H1 (cell line): ENCODE results near the gene SPATA33. TPM values are rescaled to one million over a fixed set of nuclear protein-coding genes. Genes with fewer than 3 reads are reported as not detected.

Source experiments
- CTCF ChIA-PET: fragments of 300-600 bp; sonication (Branson Sonifier 250); formaldehyde crosslinking; loops from one replicate; lab custom pipeline; 2021; ENCODE audit not compliant: partially characterized antibody; lab: Charles Lee
- POLR2A ChIA-PET: fragments of 300-600 bp; sonication (Branson Sonifier 250); formaldehyde crosslinking; loops from one replicate; lab custom pipeline; 2021; ENCODE audit warnings: inconsistent platforms; ENCODE audit not compliant: partially characterized antibody; lab: Charles Lee
- DNase-seq, 2 experiments: peaks; one replicate each; pipeline versions ENCODE4 v3.0.0 to v3.0.0-alpha.2; 2010 to 2022; ENCODE audit warnings: low spot score in 2 of 2, low read depth in 1 of 2, mixed read lengths in 1 of 2
- FAIRE-seq: peaks from 2 replicates; lab custom pipeline; 2011; peaks lifted over from hg19 to GRCh38; lab: Jason Lieb, UNC
- H2AFZ ChIP-seq: 2 replicates; pipeline ENCODE4 v1.8.1; 2012; ENCODE audit warnings: low read length, inconsistent platforms
- H2AK5ac ChIP-seq: 2 replicates; pipeline ENCODE4 v1.6.1; 2013; ENCODE audit warnings: low read depth, low read length
- H2BK120ac ChIP-seq: replicated peaks from 2 replicates; pipeline ENCODE3; 2013; ENCODE audit warnings: low read depth, low read length, inconsistent platforms
- H2BK12ac ChIP-seq: 2 replicates; pipeline ENCODE4 v1.6.1; 2013; ENCODE audit warnings: low read depth, low read length
- H2BK15ac ChIP-seq: 2 replicates; pipeline ENCODE4 v1.6.1; 2013; ENCODE audit warnings: low read length
- H2BK20ac ChIP-seq: 2 replicates; pipeline ENCODE4 v1.6.1; 2013; ENCODE audit warnings: low read length
- H2BK5ac ChIP-seq: 2 replicates; pipeline ENCODE4 v1.6.1; 2013; ENCODE audit warnings: low read depth, low read length
- H3K14ac ChIP-seq: 2 replicates; pipeline ENCODE4 v1.6.1; 2013; ENCODE audit warnings: inconsistent platforms; ENCODE audit not compliant: insufficient read length
- H3K18ac ChIP-seq: 2 replicates; pipeline ENCODE4 v1.6.1; 2013; ENCODE audit warnings: low read length; ENCODE audit errors: extremely low read depth
- H3K23ac ChIP-seq: 2 replicates; pipeline ENCODE4 v1.6.1; 2013; ENCODE audit warnings: inconsistent platforms; ENCODE audit not compliant: insufficient read length
- H3K23me2 ChIP-seq: 2 replicates; pipeline ENCODE4 v1.6.1; 2013; ENCODE audit warnings: low read depth, low read length
- H3K27ac ChIP-seq: 2 replicates; pipeline ENCODE4 v1.6.1; 2011; ENCODE audit warnings: low read depth, low read length, inconsistent platforms
- H3K27me3 ChIP-seq, 4 experiments: replicated peaks in 1 of 4; 1 replicate in 1 of 4; 2 replicates in 3 of 4; pipeline versions ENCODE4 v1.6.1 to v1.8.1; 2011 to 2013; ENCODE audit warnings: low read length in 3 of 4, mild to moderate bottlenecking in 3 of 4, inconsistent platforms in 2 of 4, mixed read lengths in 2 of 4, moderate library complexity in 1 of 4; ENCODE audit not compliant: control insufficient read depth in 3 of 4, insufficient read depth in 3 of 4; ENCODE audit errors: extremely low read depth in 1 of 4
- H3K36me3 ChIP-seq, 4 experiments: 2 replicates each; pipeline versions ENCODE4 v1.6.1 to v1.8.1; 2011 to 2013; ENCODE audit warnings: mild to moderate bottlenecking in 4 of 4, low read length in 3 of 4, moderate library complexity in 2 of 4, control low read depth in 1 of 4, inconsistent platforms in 1 of 4; ENCODE audit not compliant: insufficient read depth in 4 of 4, control insufficient read depth in 2 of 4
- H3K4ac ChIP-seq: replicated peaks from 2 replicates; pipeline ENCODE3; 2013; ENCODE audit warnings: low read length, low read depth, mixed read lengths, inconsistent platforms; ENCODE audit not compliant: insufficient read length
- H3K4me1 ChIP-seq, 4 experiments: replicated peaks in 1 of 4; 1 replicate in 1 of 4; 2 replicates in 3 of 4; pipeline versions ENCODE4 v1.6.1 to v1.8.1; 2011 to 2013; ENCODE audit warnings: low read length in 3 of 4, inconsistent platforms in 2 of 4, mixed read lengths in 1 of 4; ENCODE audit not compliant: insufficient read depth in 4 of 4, control insufficient read depth in 3 of 4
- H3K4me2 ChIP-seq, 2 experiments: 2 replicates each; pipeline versions ENCODE4 v1.6.1 to v1.8.1; 2011 to 2013; ENCODE audit warnings: low read depth in 2 of 2, low read length in 2 of 2, control low read depth in 1 of 2, inconsistent platforms in 1 of 2, mild to moderate bottlenecking in 1 of 2; ENCODE audit not compliant: insufficient read depth in 1 of 2
- H3K4me3 ChIP-seq, 4 experiments: fragments of 200-600, 300-600 bp in 1 of 4; sonication (generic), shearing (Covaris generic), sonication (Bioruptor Twin) in 1 of 4; 2 replicates each; pipeline versions ENCODE4 v1.5.1 to v1.8.1; 2011 to 2016; ENCODE audit warnings: low read length in 4 of 4, low read depth in 3 of 4, control low read depth in 2 of 4, inconsistent platforms in 2 of 4, mild to moderate bottlenecking in 2 of 4, mixed read lengths in 1 of 4, moderate library complexity in 1 of 4; ENCODE audit not compliant: insufficient read depth in 2 of 4; ENCODE audit errors: extremely low read depth in 1 of 4
- H3K56ac ChIP-seq: replicated peaks from 2 replicates; pipeline ENCODE3; 2013; ENCODE audit warnings: low read depth, mild to moderate bottlenecking, mixed read lengths, low read length, inconsistent platforms; ENCODE audit not compliant: insufficient read length
- H3K79me1 ChIP-seq: 2 replicates; pipeline ENCODE4 v1.6.1; 2013; ENCODE audit warnings: low read depth, low read length, control low read depth
- H3K79me2 ChIP-seq, 2 experiments: 2 replicates each; pipeline versions ENCODE4 v1.6.1 to v1.8.1; 2012 to 2013; ENCODE audit warnings: low read length in 2 of 2, mild to moderate bottlenecking in 2 of 2, inconsistent platforms in 1 of 2; ENCODE audit not compliant: insufficient read depth in 2 of 2, control insufficient read depth in 1 of 2
- H3K9ac ChIP-seq, 4 experiments: replicated peaks in 1 of 4; 1 replicate in 1 of 4; 2 replicates in 3 of 4; pipeline versions ENCODE4 v1.6.1 to v1.8.1; 2011 to 2013; ENCODE audit warnings: low read depth in 3 of 4, low read length in 3 of 4, control low read depth in 2 of 4, mild to moderate bottlenecking in 2 of 4, moderate library complexity in 2 of 4, inconsistent platforms in 1 of 4; ENCODE audit errors: extremely low read depth in 1 of 4
- H3K9me3 ChIP-seq, 2 experiments: 2 replicates each; pipeline versions ENCODE4 v1.6.1 to v1.8.1; 2012 to 2013; ENCODE audit warnings: mild to moderate bottlenecking in 2 of 2, moderate library complexity in 2 of 2, control low read depth in 1 of 2, inconsistent platforms in 1 of 2, low read depth in 1 of 2, low read length in 1 of 2, mixed read lengths in 1 of 2; ENCODE audit not compliant: insufficient read depth in 2 of 2
- H4K20me1 ChIP-seq, 2 experiments: replicated peaks in 1 of 2; 2 replicates each; pipeline versions ENCODE3 to v1.8.1; 2011 to 2013; ENCODE audit warnings: inconsistent platforms in 2 of 2, low read length in 2 of 2, mild to moderate bottlenecking in 1 of 2; ENCODE audit not compliant: insufficient read depth in 2 of 2, control insufficient read depth in 1 of 2
- H4K5ac ChIP-seq: 2 replicates; pipeline ENCODE4 v1.6.1; 2013; ENCODE audit warnings: low read length, low read depth, mixed read lengths, inconsistent platforms; ENCODE audit not compliant: insufficient read length
- H4K8ac ChIP-seq: 2 replicates; pipeline ENCODE4 v1.8.0; 2013; ENCODE audit warnings: mild to moderate bottlenecking, moderate library complexity, low read length, inconsistent platforms; ENCODE audit not compliant: insufficient read depth; ENCODE audit errors: extremely low read depth
- H4K91ac ChIP-seq: replicated peaks from 2 replicates; pipeline ENCODE3; 2013; ENCODE audit warnings: low read length, mixed read lengths, inconsistent platforms; ENCODE audit not compliant: insufficient read length
- ASH2L ChIP-seq: fragments of 200-600, 300-600 bp; sonication (generic); IDR thresholded peaks from one replicate; pipeline ENCODE4 v1.7.1; 2017; ENCODE audit warnings: low read length
- BCL11A ChIP-seq, 2 experiments: IDR thresholded peaks; one replicate each; pipeline ENCODE4 v1.6.1; 2011; ENCODE audit warnings: low read depth in 2 of 2, low read length in 2 of 2, mild to moderate bottlenecking in 2 of 2
- KDM5A ChIP-seq: fragments of 200-600 bp; IDR thresholded peaks from 2 replicates; pipeline ENCODE4 v1.7.1; 2012; ENCODE audit warnings: mild to moderate bottlenecking, low read length, inconsistent platforms, mixed read lengths
- PHF8 ChIP-seq: fragments of 200-600 bp; sonication (generic); conservative IDR thresholded peaks from 2 replicates; pipeline ENCODE4 v1.7.1; 2012; ENCODE audit warnings: low read depth, mild to moderate bottlenecking, inconsistent platforms, low read length, moderate library complexity
- POLR2A ChIP-seq, 2 experiments: IDR thresholded peaks; 1 replicate in 1 of 2; 2 replicates in 1 of 2; pipeline ENCODE4 v1.6.1; 2011; ENCODE audit warnings: low read depth in 2 of 2, low read length in 2 of 2, mild to moderate bottlenecking in 2 of 2; ENCODE audit errors: control extremely low read depth in 1 of 2
- SP1 ChIP-seq: IDR thresholded peaks from 2 replicates; pipeline ENCODE4 v1.6.1; 2011; ENCODE audit warnings: low read depth, low read length
- WGBS, 2 experiments: shearing (Covaris generic) in 1 of 2; methylation state at CpG; one replicate each; pipeline versions ENCODE4 v1.1.6 to v1.1.7; 2013 to 2015; ENCODE audit warnings: low lambda C conversion rate in 2 of 2, mixed read lengths in 2 of 2, inconsistent platforms in 1 of 2, low coverage in 1 of 2, missing lambda C conversion rate in 1 of 2; ENCODE audit not compliant: insufficient replicate concordance in 2 of 2, insufficient coverage in 1 of 2, insufficient read length in 1 of 2; ENCODE audit errors: extremely low coverage in 1 of 2, missing lambda C conversion rate in 1 of 2; 5-methylcytosine and 5-hydroxymethylcytosine counted together
- polyA plus RNA-seq, 7 experiments: library from polyadenylated mRNA; depleted of rRNA in 3 of 7; stranded (reverse) in 5 of 7; unstranded in 2 of 7; fragments of >200 nt in 5 of 7; fragments of 200-250 nt in 2 of 7; gene quantifications; 1 replicate in 5 of 7; 2 replicates in 1 of 7; 4 replicates in 1 of 7; pipeline versions ENCODE4 v1.2.1 to v1.2.3, GENCODE V29; 2011 to 2013; ENCODE audit warnings: missing spikeins in 2 of 7, mixed read lengths in 2 of 7
- total RNA-seq: library from RNA; stranded (reverse); fragmentation: NEBNext Ultra II Directional; extraction: Animal tissue kit (Norgen Biotek cat#: 25700); gene quantifications from 2 replicates; pipeline ENCODE4 v1.2.1, GENCODE V29; 2021

Gene SPATA33
- total and polyA plus RNA-seq, 2 of the 8 experiments (the other 6 are each of a cell fraction or from before 2014, with no cell fraction given) = 5.4 to 16.9 TPM

GRCh38 chr16:89697161-89697615, 39.6 kb downstream of the SPATA33 start:
- CTCF ChIA-PET = interaction anchor here (0.6 to 1.6 kb wide), 6 partner anchors 9 to 225 kb away, joined by 3 to 7 read pairs (median 3); no protein-coding TSS in a partner anchor
- no peak overlapping the region for H3K18ac ChIP-seq
- no peak for TF ChIP-seq BCL11A (IDR thresholded peaks at IDR 0.05; ENCODE audit: low read depth in 2 of 2, low read length in 2 of 2)
- no peak for TF ChIP-seq PHF8
- no peak for TF ChIP-seq SP1
- no peak for TF ChIP-seq KDM5A
- TF ChIP-seq POLR2A (IDR thresholded peaks at IDR 0.05; ENCODE audit: control extremely low read depth in 1 of 2, low read depth in 2 of 2, low read length in 2 of 2) = no peak
- no peak for TF ChIP-seq ASH2L

More at GRCh38 chr16:89697161-89697615, 39.6 kb downstream of the SPATA33 start:
- Histone ChIP-seq H3K9me3 (no peaks in the 10 kb centered on the region), H2BK15ac (no peak overlapping the region), H3K4me3 (no peak overlapping the region), H3K79me2 (no peaks in the 10 kb centered on the region), H4K8ac (peak overlapping the region; percentile 64; the same call in 1 of the 2 replicates), H4K20me1 (peaks cover 0 to 22% of the 10 kb centered on the region in 2 experiments), H3K27ac (no peak overlapping the region), H3K23ac (no peak overlapping the region), H2BK20ac (no peak overlapping the region), H3K23me2 (peaks cover 13% of the 10 kb centered on the region; the same call in 1 of the 2 replicates), H2AK5ac (no peak overlapping the region), H2BK12ac (no peak overlapping the region), H3K4me1 (peaks cover 0 to 11% (median 5%) of the 10 kb centered on the region in 4 experiments; a peak in 5 of 7 replicates), H4K91ac (no peak overlapping the region), H3K27me3 (no peaks in the 10 kb centered on the region), H3K4me2 (no peak overlapping the region), H3K14ac (no peak overlapping the region), H2BK120ac (no peak overlapping the region), H4K5ac (no peak overlapping the region), H2BK5ac (no peak overlapping the region), H3K9ac (no peak overlapping the region), H3K56ac (no peak overlapping the region), H3K36me3 (peaks cover 3 to 30% (median 10%) of the 10 kb centered on the region in 4 experiments; a peak in 7 of 8 replicates), H3K4ac (no peak overlapping the region), H3K79me1 (no peaks in the 10 kb centered on the region), H2AFZ (no peak overlapping the region)
- POLR2A ChIA-PET = interaction anchor here (1.0 to 6.6 kb wide), 12 partner anchors 9 to 221 kb away, joined by 3 to 59 read pairs (median 4); partner anchors contain the start of genes CDK10, CPNE7 and VPS9D1
- DNase-seq (no peak), FAIRE-seq (no peak)
- 88% methylated on average over 16 of the region's 19 CpGs; no CpG with 5 or more reads in 1 of the 2 experiments for WGBS, 2 experiments
